ENCODE measurements around the gene NUCB2. TPM values are rescaled to one million over a fixed set of nuclear protein-coding genes. Genes with fewer than 3 reads are reported as not detected.

The NUCB2 gene
- total RNA-seq, 1 experiment from 2014 or later: 66.6 TPM

GRCh38 chr11:17300372-17300771, 23.8 kb downstream of the NUCB2 start:
- Histone ChIP-seq H3K4me3 (ENCODE audit: low read depth, low read length) (no peak overlapping the region), H3K27me3 (replicated peaks; ENCODE audit: control insufficient read depth, insufficient read depth, low read length) (no peaks in the 10 kb centered on the region), H3K4me1 (peaks cover 3% of the 10 kb centered on the region; the same call in 1 of the 2 replicates), H3K9me3 (no peaks in the 10 kb centered on the region), H3K36me3 (ENCODE audit: control insufficient read depth, insufficient read depth, low read length) (no peaks in the 10 kb centered on the region)
- Mint-ChIP-seq H3K27me3 (ENCODE audit: insufficient read depth, unreplicated experiment) (no peaks in the 10 kb centered on the region), H3K27ac (ENCODE audit: unreplicated experiment) (no peak overlapping the region), H3K36me3 (ENCODE audit: insufficient read depth, unreplicated experiment) (no peaks in the 10 kb centered on the region), H3K4me3 (ENCODE audit: unreplicated experiment) (no peak overlapping the region), H3K4me1 (ENCODE audit: low read depth, unreplicated experiment) (no peaks in the 10 kb centered on the region), H3K9me3 (ENCODE audit: unreplicated experiment) (no peaks in the 10 kb centered on the region)
- no peak for DNase-seq
- no TSS peak for BruUV-seq (replicated peaks)
- intact Hi-C loops (cut with micrococcal nuclease; ENCODE audit: unreplicated experiment): no loop called here
- no peak for TF ChIP-seq CTCF (IDR thresholded peaks at IDR 0.05; ENCODE audit: insufficient read depth in 1 of 2, low read depth in 1 of 2, low read length in 1 of 2, severe bottlenecking in 1 of 2, unreplicated experiment in 1 of 2)
- ChIA-PET CTCF (no interaction called here), POLR2A (no interaction called here)

- no peak overlapping the region for H3K27ac Mint-ChIP-seq (ENCODE audit: unreplicated experiment)
- no peak for TF ChIP-seq CTCF (IDR thresholded peaks at IDR 0.05; ENCODE audit: insufficient read depth in 1 of 2, low read depth in 1 of 2, low read length in 1 of 2, severe bottlenecking in 1 of 2, unreplicated experiment in 1 of 2)
- no peaks in the 10 kb centered on the region for H3K4me1 ChIP-seq
- CTCF ChIA-PET: no interaction called here
- no peak overlapping the region for H3K4me3 Mint-ChIP-seq (ENCODE audit: unreplicated experiment)
- H3K4me1 Mint-ChIP-seq (ENCODE audit: low read depth, unreplicated experiment): no peaks in the 10 kb centered on the region
- no peaks in the 10 kb centered on the region for H3K36me3 Mint-ChIP-seq (ENCODE audit: insufficient read depth, unreplicated experiment)
- no peak overlapping the region for H3K4me3 ChIP-seq (ENCODE audit: low read depth, low read length)
- no peaks in the 10 kb centered on the region for H3K27me3 Mint-ChIP-seq (ENCODE audit: insufficient read depth, unreplicated experiment)
- H3K27me3 ChIP-seq (replicated peaks; ENCODE audit: control insufficient read depth, insufficient read depth, low read length): no peaks in the 10 kb centered on the region
- no TSS peak for BruUV-seq (replicated peaks)
- no peak for DNase-seq
- no peaks in the 10 kb centered on the region for H3K9me3 Mint-ChIP-seq (ENCODE audit: unreplicated experiment)
- no peaks in the 10 kb centered on the region for H3K9me3 ChIP-seq
- intact Hi-C loops (cut with micrococcal nuclease; ENCODE audit: unreplicated experiment): no loop called here
- POLR2A ChIA-PET: no interaction called here
- H3K36me3 ChIP-seq (ENCODE audit: control insufficient read depth, insufficient read depth, low read length): no peaks in the 10 kb centered on the region
These were observed 37.1 kb downstream of the NUCB2 start for GRCh38 chr11:17313349-17314231.

- no peak for TF ChIP-seq CTCF (IDR thresholded peaks at IDR 0.05; ENCODE audit: insufficient read depth in 1 of 2, low read depth in 1 of 2, low read length in 1 of 2, severe bottlenecking in 1 of 2, unreplicated experiment in 1 of 2)
- intact Hi-C loops (cut with micrococcal nuclease; ENCODE audit: unreplicated experiment): no loop called here
- Mint-ChIP-seq H3K36me3 (ENCODE audit: insufficient read depth, unreplicated experiment) (no peaks in the 10 kb centered on the region), H3K4me3 (ENCODE audit: unreplicated experiment) (no peak overlapping the region), H3K27me3 (ENCODE audit: insufficient read depth, unreplicated experiment) (no peaks in the 10 kb centered on the region), H3K27ac (ENCODE audit: unreplicated experiment) (no peak overlapping the region), H3K4me1 (ENCODE audit: low read depth, unreplicated experiment) (no peaks in the 10 kb centered on the region), H3K9me3 (ENCODE audit: unreplicated experiment) (no peaks in the 10 kb centered on the region)
- Histone ChIP-seq H3K36me3 (ENCODE audit: control insufficient read depth, insufficient read depth, low read length) (no peaks in the 10 kb centered on the region), H3K27me3 (replicated peaks; ENCODE audit: control insufficient read depth, insufficient read depth, low read length) (no peaks in the 10 kb centered on the region), H3K9me3 (no peaks in the 10 kb centered on the region), H3K4me1 (no peaks in the 10 kb centered on the region), H3K4me3 (ENCODE audit: low read depth, low read length) (no peak overlapping the region)
- ChIA-PET CTCF (no interaction called here), POLR2A (no interaction called here)
- DNase-seq: no peak
- BruUV-seq (replicated peaks): no TSS peak
These were observed 37.7 kb downstream of the NUCB2 start for GRCh38 chr11:17314232-17314547.

All from Caco-2 (cell line).